Endometrial microvascular endothelial cells (primary cell): ENCODE measurements around the gene GOLGA3. TPM values are rescaled to one million over a fixed set of nuclear protein-coding genes. Genes with fewer than 3 reads are reported as not detected.
"Not testable (repeated sequence)": the region's sequence is repeated elsewhere in the genome, so short reads cannot be mapped to it uniquely, and the experiment has no call there.

ENCODE experiments used
- in situ Hi-C: cut with HindIII; loops from 2 replicates; pipeline ENCODE4 v1.10.0; 2017; ENCODE audit warnings: low sequenced_read_pairs, low pct_unique_long_range_greater_than_20kb; ENCODE audit errors: inconsistent ontology term
- total RNA-seq: library from RNA; depleted of rRNA; stranded (reverse); fragments of >200 nt; gene quantifications from one replicate; pipeline ENCODE4 v1.2.3, GENCODE V29; 2015; ENCODE audit errors: inconsistent ontology term

The GOLGA3 gene
- total RNA-seq, result 46.2 TPM

GRCh38 chr12:132828706-132829534 lies at the start of gene GOLGA3:
Gene GOLGA3, minus strand, starts transcription at chr12:132828869. Its CDS starts 6,741 bp downstream, at chr12:132822128.
- in situ Hi-C loops, result no loop called here

GRCh38 chr12:132874620-132875019 lies 46.0 kb upstream of the GOLGA3 start:
- in situ Hi-C loops, result not testable (repeated sequence)

- in situ Hi-C loops, result no loop called here
Observed at GRCh38 chr12:132874175-132874574, 45.5 kb upstream of the GOLGA3 start.

GRCh38 chr12:132873724-132874123 lies 45.1 kb upstream of the GOLGA3 start:
- in situ Hi-C loops, result no loop called here

- in situ Hi-C loops, result no loop called here
Observed at GRCh38 chr12:132872975-132873421, 44.3 kb upstream of the GOLGA3 start.

GRCh38 chr12:132872073-132872855 lies 43.6 kb upstream of the GOLGA3 start:
- in situ Hi-C loops, result no loop called here

- in situ Hi-C loops, result no loop called here
Observed at GRCh38 chr12:132869551-132869950, 40.9 kb upstream of the GOLGA3 start.

GRCh38 chr12:132866251-132866828 lies 37.7 kb upstream of the GOLGA3 start:
- in situ Hi-C loops, result no loop called here

GRCh38 chr12:132861558-132861957 lies 32.9 kb upstream of the GOLGA3 start:
- in situ Hi-C loops, result no loop called here

- in situ Hi-C loops, result no loop called here
Observed at GRCh38 chr12:132858718-132859266, 30.1 kb upstream of the GOLGA3 start.

GRCh38 chr12:132857019-132857418 lies 28.4 kb upstream of the GOLGA3 start:
- in situ Hi-C loops, result not testable (repeated sequence)

- in situ Hi-C loops, result no loop called here
Observed at GRCh38 chr12:132856581-132856980, 27.9 kb upstream of the GOLGA3 start.

- in situ Hi-C loops, result not testable (repeated sequence)
Observed at GRCh38 chr12:132855211-132855610, 26.5 kb upstream of the GOLGA3 start.

- in situ Hi-C loops, result no loop called here
Observed at GRCh38 chr12:132853285-132854092, 24.8 kb upstream of the GOLGA3 start.

GRCh38 chr12:132852496-132852895 lies 23.8 kb upstream of the GOLGA3 start:
- in situ Hi-C loops, result no loop called here

GRCh38 chr12:132851465-132851864 lies 22.8 kb upstream of the GOLGA3 start:
- in situ Hi-C loops, result no loop called here

GRCh38 chr12:132850291-132850690 lies 21.6 kb upstream of the GOLGA3 start:
- in situ Hi-C loops, result no loop called here

GRCh38 chr12:132848521-132848920 lies 19.9 kb upstream of the GOLGA3 start:
- in situ Hi-C loops, result no loop called here
